Measurements from ENCODE around the gene GOLT1A.

GOLT1A gene

GRCh38 chr1:204216880-204217647, 3.3 kb upstream of the GOLT1A start:
- no peak for DNase-seq

GRCh38 chr1:204216236-204216635, 2.4 kb upstream of the GOLT1A start:
- no peak for DNase-seq

DNA sequence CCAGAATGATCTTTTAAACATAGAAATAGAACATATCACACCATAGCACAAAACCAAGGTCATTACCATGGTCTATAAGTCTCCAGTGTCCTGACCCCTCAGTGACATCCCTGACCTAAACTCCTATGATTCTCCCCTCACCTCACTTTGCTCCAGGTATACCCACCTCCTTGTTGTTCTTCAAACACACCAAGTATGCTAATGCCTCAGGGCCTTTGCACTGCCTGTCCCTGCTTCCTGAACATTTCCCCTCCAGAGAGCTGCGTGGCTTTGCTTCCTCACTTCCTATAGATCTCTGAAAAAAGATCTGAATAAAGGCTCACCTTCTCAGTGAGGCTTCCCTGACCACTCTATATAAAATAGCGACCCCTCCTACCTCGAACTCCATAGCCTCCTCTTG, 1.1 kb downstream of the GOLT1A start:
- no peak for DNase-seq

DNA sequence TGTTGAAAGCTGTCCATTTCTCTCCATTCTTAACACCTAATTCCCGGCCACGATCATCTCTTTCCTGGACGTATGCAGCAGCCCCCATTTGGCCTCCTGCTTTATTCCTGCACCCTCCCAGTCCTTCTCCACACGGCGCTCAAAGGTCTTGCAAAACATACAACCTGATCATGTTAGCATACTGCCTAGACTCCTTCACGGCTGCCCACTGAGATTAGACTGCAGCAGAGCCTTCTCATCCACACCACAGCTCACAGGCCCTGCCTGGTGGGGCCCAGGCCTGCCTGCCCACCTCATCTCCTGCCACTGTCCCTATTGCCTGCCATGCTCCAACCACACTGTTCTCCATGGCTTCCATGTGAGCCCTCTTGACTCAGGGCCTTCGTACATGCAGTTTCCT, 2.7 kb downstream of the GOLT1A start:
- DNase-seq = no peak

DNA sequence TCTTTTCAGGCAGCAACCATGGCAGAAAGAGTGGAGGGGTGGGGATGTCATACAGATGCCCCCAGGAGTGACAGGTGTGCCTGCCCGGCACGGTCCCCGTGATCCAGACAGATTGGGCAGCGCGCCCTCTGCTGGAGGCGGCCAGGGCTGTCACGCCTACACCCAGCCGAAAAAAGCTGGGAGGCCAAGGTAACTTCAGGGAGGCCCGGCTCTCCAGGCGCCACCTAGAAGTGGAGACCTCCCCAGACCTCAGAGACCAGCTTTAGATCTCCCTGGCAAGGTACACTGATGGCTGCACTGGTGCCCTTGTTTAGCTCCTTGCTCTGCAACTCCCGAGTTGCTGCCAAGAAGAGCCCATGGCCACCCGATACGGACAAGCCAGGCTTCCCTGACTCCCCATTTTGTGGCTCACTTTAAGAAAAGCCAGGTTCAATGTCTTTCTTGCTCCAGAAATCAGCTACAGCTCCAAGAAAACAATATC, 6.6 kb downstream of the GOLT1A start:
- DNase-seq = peak; percentile 15

- DNase-seq = no peak
Observed at GRCh38 chr1:204206121-204206520, 7.7 kb downstream of the GOLT1A start.

- DNase-seq = no peak
Observed at GRCh38 chr1:204205486-204205885, 8.3 kb downstream of the GOLT1A start.

DNA sequence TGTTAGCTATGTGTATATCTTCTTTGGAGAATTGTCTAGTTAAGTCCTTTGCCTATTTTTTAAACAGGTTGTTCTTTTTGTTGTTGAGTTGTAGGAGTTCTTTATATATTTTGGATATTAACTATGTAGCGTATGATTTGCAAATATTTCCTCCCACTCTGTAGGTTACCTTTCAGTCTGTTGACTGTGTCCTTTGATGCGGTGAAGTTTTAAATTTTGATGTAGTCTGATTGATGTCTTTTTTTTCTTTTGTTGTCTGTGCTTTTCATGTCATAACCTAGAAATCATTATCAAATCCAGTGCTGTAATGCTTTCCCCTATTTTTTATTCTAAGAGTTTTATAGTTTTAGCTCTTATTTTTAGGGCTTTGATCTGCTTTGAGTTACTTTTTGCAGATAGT, 8.8 kb downstream of the GOLT1A start:
- no peak for DNase-seq

DNA sequence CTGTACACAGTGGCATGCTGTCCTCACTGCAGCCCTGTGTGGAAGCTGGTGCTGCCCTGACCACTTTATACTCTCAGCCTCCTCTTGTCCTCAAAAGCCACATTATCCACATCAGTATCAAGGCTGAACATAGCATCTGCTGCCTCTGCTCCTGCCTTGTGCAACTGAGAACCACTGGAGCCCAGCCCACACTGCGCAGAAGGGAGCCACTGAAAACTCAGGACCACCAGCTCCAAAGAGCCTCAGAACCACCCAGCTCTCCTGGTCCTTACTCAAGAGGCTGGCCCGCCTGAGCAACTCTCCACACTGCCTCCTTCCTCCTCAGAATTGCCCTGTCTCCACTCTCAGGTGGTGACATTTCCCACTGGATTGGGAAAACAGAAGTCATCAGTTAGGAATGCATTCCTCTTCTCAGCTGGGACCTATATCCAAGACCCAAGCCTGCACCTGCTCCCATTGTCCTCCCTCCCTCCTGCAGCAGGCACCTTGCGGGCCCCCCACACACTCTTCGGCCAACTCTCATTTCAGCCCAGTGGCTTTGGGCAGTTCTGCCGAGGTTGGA, 10.5 kb downstream of the GOLT1A start:
- no peak for DNase-seq

GRCh38 chr1:204202481-204202880, 11.3 kb downstream of the GOLT1A start:
- DNase-seq = no peak

DNA sequence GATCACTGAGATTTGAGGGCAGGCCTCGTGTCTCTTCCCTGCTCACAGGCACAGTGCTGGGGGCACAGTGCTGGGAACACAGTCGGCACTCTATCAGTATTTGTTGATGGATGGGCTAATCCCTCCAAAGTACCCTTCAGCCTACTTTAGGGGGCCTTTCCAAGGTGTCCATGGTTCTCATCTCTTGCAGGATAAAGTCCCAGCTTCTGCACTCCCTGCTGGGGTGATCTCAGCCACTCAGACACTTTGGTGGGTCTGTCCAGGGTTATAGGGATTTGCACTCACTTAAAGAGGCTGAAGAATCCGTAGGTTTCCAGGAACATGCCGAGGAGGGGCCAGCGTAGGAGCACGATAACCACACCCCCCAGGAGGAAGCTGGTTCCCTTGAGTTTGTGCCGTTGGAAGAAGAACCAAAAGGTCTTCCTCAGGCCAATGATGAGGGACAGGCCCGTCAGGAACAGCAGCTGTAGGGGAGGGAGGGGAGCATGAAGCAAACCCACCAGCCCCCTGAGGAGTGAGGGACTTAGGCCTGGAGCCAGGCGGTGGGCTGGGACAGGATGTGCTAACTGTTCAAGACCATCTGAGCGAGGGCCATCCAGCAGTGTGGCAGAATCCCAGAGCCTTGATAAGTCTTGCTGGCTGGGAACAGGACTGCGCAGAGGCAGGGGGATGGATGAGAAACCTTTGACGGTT, 12.3 kb downstream of the GOLT1A start:
- no peak for DNase-seq

DNA sequence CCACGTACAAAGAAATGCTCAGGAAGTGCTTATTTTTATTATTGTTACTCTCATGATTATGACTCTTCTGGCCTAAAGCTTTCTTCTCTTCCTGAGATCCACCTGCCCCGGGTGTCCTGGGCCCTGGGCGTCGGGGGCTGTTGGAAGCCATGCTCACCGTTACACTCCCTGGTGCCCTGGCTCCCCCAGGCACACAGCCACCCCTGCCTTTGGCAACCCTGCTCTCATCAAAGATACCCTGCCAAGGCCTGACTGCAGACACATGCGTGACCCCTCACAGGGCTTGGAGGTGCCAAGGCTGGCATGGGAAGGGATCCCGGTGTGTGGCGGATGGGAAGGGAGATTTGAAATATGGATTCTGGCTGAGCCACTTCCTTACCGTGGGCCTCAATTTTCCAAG, 14.2 kb downstream of the GOLT1A start:
- no peak for DNase-seq

GRCh38 chr1:204198348-204199340, 15.1 kb downstream of the GOLT1A start:
- peak; percentile 4 for DNase-seq

- no peak for DNase-seq
Observed at GRCh38 chr1:204197068-204197467, 16.7 kb downstream of the GOLT1A start.

DNA sequence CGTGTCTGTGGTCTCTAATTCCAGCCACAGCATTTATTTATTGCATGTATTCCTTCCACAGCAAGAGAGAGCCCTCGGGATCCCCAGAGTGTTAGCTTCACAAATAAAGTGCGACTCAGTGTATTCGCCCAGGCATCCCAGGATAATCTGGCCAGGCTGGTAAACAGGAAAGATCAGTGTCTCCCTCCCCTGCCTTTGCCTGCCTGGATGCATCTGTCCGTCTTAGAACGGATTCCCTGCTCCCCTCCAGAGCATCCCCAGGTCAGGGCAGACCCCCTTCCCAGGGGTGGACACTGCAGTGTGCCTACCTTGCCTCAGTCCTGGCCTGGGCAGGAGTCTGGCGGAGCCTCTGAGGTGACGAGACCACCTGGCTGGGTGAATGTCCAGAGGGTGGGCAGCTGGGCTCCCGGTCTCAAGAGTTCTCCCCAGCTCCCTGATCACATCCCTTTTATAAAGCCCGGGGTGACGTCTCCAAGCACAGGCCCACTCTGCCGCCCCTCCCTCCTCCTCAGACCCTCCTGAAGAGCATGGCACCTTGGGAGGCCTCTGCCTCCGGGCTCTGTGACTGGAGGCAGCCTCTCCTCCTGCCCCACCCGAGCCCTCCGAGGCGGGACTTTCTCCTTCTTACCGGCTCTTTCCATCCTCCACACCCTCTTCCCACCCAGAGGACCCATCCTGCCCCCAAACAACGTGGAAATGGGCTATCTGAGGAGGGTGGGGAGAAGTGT, 17.6 kb downstream of the GOLT1A start, which contains the start of gene KISS1:
Gene KISS1 (minus strand): TSS at position 424 of the 728 bp plus-strand sequence. CDS start 3,615 bp downstream, outside the sequence.
- DNase-seq = no peak

- DNase-seq = no peak
Observed at GRCh38 chr1:204194771-204195170, 19.0 kb downstream of the GOLT1A start.

- no peak for DNase-seq
Observed at GRCh38 chr1:204194080-204194479, 19.7 kb downstream of the GOLT1A start.

DNA sequence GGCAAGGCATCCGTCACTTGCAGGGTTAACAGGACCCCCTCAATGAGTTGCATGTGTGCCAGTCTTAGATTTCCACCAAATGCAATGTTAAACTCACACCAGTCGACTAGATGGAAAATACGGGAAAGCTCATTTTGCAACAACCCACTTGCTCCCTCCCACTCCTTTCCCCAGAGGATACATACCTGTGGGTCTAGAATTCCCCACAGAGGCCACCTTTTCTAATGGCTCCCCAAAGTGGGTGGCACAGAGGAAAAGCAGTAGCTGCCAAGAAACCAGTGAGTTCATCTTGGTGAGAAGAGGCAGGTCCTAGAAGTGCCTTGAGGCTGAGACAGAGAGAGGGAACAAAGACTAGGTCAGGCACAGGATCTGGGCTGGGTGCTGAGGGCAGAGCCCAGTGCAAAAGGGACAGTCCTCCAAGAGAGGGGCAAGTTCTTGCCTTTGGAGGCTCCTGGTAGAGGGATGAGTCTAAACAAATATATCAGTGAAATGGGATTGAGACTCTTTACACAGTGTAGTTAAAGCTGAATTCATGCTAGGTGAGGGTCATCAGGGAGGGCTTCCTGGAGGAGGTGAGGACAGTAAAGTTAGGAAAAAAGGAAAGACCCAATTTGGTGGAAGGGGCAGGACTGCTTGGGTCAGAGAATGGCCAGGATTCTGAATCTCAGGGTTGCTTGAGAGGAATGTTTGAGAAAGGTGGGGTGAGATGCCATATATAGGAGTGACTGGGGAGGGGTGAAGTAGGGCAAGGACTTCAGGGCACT, 21.0 kb downstream of the GOLT1A start:
- DNase-seq = no peak

DNA sequence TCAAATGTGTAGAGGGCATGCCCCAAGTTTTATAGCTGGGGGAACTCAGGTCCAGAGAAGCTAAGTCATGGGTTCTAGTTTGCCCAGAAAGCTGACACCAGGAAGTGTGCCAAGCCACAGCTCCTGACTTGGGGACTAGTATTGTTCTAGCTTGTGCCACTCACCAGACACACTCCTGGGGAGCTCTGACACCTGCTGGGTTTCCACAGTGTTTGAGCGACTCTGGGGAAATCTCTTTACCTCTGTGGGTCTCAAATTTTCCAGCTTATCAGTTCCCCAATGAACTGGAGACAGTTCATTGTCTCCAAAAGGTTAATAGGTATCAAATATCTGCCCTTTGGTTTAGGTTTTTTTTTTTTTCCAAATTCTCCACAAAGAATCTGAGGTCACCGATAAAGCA, 21.7 kb downstream of the GOLT1A start:
- no peak for DNase-seq

- peak; percentile 25 for DNase-seq
Observed at GRCh38 chr1:204191456-204191855, 22.3 kb downstream of the GOLT1A start.
